Epithelial cell of esophagus (primary cell): ENCODE data around the gene DCLK3.

Source experiments
- DNase-seq: peaks from one replicate; pipeline ENCODE4 v3.0.0; 2010; ENCODE audit warnings: low read depth
- H3K4me3 ChIP-seq: 2 replicates; pipeline ENCODE4 v1.5.1; 2011; ENCODE audit warnings: mild to moderate bottlenecking, low read length, control low read depth
- TF ChIP-seq, protein P1 (sequence below): IDR thresholded peaks from 2 replicates; pipeline ENCODE4 v1.5.1; 2011; ENCODE audit warnings: low read depth, mild to moderate bottlenecking, low read length, control low read depth, inconsistent platforms; ENCODE audit not compliant: insufficient read depth; ENCODE audit errors: missing control alignments

DCLK3 gene

DNA sequence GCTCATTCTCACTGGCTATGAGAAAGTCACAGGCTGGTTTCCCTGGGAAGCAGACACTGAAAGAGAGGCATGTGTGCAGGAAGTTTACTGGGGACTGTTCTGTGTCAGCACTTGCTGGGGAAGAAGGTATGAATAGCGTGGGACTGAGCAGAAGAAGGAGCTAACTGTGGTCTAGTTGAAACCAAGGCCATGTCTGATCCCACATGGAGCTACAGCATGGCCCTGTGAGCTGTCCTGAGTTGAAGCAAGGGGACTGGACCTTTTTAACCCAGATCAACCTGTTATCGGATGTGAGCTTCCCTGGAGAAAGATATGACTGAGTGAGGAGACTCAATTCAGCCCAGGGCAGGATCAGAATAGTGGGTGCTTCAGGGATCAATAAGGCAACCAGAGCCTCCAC is 53.7 kb downstream of the DCLK3 start:
- TF ChIP-seq, protein P1, sequence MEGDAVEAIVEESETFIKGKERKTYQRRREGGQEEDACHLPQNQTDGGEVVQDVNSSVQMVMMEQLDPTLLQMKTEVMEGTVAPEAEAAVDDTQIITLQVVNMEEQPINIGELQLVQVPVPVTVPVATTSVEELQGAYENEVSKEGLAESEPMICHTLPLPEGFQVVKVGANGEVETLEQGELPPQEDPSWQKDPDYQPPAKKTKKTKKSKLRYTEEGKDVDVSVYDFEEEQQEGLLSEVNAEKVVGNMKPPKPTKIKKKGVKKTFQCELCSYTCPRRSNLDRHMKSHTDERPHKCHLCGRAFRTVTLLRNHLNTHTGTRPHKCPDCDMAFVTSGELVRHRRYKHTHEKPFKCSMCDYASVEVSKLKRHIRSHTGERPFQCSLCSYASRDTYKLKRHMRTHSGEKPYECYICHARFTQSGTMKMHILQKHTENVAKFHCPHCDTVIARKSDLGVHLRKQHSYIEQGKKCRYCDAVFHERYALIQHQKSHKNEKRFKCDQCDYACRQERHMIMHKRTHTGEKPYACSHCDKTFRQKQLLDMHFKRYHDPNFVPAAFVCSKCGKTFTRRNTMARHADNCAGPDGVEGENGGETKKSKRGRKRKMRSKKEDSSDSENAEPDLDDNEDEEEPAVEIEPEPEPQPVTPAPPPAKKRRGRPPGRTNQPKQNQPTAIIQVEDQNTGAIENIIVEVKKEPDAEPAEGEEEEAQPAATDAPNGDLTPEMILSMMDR = no peak
- DNase-seq = no peak
- no peak overlapping the region for H3K4me3 ChIP-seq

DNA sequence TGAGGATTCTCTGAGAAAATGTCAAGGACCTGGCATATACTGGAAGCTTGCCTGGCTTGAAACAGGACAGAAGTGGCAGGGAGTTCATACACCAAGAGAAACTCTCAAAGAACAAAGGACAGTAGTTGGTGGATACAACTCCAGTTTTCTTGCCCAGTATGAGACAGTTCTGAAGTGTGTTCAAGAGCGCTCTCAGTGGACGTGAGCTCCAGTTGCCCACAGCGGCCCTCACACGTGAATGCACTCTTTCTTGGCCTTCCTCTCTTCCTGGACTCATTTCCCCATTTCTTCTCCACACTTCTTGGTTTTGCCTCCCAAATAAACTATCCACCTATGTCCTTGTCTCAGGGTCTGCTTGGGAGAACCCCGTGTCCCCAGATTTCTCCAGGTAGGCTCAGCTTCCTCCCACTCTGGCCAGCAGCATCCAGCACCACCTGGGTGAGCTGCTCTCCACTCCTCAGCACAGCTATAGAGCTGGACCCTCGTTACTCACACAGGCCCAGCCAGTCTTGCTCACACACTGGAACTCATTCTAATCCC is 54.5 kb downstream of the DCLK3 start:
- no peak for DNase-seq
- TF ChIP-seq, protein P1 = no peak
- H3K4me3 ChIP-seq = no peak overlapping the region

- TF ChIP-seq, protein P1 = no peak
- DNase-seq = no peak
- no peak overlapping the region for H3K4me3 ChIP-seq
Observed at GRCh38 chr3:36709281-36709680, 55.1 kb downstream of the DCLK3 start.

- peak; percentile 87 for DNase-seq
- no peak overlapping the region for H3K4me3 ChIP-seq
- TF ChIP-seq, protein P1 = peak; percentile 52
Observed at GRCh38 chr3:36707623-36708409, 56.5 kb downstream of the DCLK3 start.

GRCh38 chr3:36705015-36705414 is 59.3 kb downstream of the DCLK3 start:
- H3K4me3 ChIP-seq = no peak overlapping the region
- TF ChIP-seq, protein P1 = no peak
- no peak for DNase-seq

- TF ChIP-seq, protein P1 = no peak
- H3K4me3 ChIP-seq = no peak overlapping the region
- DNase-seq = no peak
Observed at GRCh38 chr3:36704280-36704679, 60.1 kb downstream of the DCLK3 start.

- TF ChIP-seq, protein P1 = no peak
- no peak overlapping the region for H3K4me3 ChIP-seq
- no peak for DNase-seq
Observed at GRCh38 chr3:36701249-36701572, 63.1 kb downstream of the DCLK3 start.
